Testis (tissue), 3 donors: Measurements from ENCODE around the gene SEC61A1. TPM values are rescaled to one million over a fixed set of nuclear protein-coding genes. Genes with fewer than 3 reads are reported as not detected.
A peak's percentile ranks its signal among the peaks of the same experiment; 100 is the strongest.

Source experiments
- DNase-seq: peaks from one replicate; pipeline ENCODE4 v3.0.0-alpha.2; 2019
- H3K27ac ChIP-seq, 2 donors: fragments of 200-600 bp; sonication (generic); one replicate each; pipeline ENCODE4 v1.5.1; 2019
- H3K27me3 ChIP-seq: fragments of 200-600 bp; sonication (generic); one replicate; pipeline ENCODE4 v1.5.1; 2019
- H3K36me3 ChIP-seq: fragments of 200-600 bp; sonication (generic); one replicate; pipeline ENCODE4 v1.5.1; 2017; ENCODE audit warnings: low read depth; ENCODE audit errors: missing control alignments
- H3K4me1 ChIP-seq: fragments of 200-600 bp; sonication (generic); one replicate; pipeline ENCODE4 v1.5.1; 2019
- H3K4me3 ChIP-seq, 2 donors: fragments of 200-600 bp; sonication (generic); one replicate each; pipeline ENCODE4 v1.5.1; 2017 to 2019
- H3K9me3 ChIP-seq: fragments of 200-600 bp; sonication (generic); one replicate; pipeline ENCODE4 v1.5.1; 2017
- CTCF ChIP-seq, 3 experiments: fragments of 450-650 bp in 2 of 3; fragments of 200-600 bp in 1 of 3; sonication (generic) in 1 of 3; IDR thresholded peaks; one replicate each; pipeline ENCODE4 v1.5.1; 2016 to 2019; ENCODE audit warnings: antibody characterized with exemption in 3 of 3, mild to moderate bottlenecking in 2 of 3, moderate library complexity in 1 of 3
- POLR2A ChIP-seq: fragments of 450-650 bp; IDR thresholded peaks from one replicate; pipeline ENCODE4 v1.6.1; 2017; ENCODE audit warnings: antibody characterized with exemption, mild to moderate bottlenecking, moderate library complexity
- WGBS, 2 donors: methylation state at CpG; one replicate each; pipeline ENCODE4 v1.1.5; 2018; 5-methylcytosine and 5-hydroxymethylcytosine counted together
- intact Hi-C: fragments of 100-400 bp; cut with DNase I; formaldehyde crosslinking; loops from one replicate; pipeline ENCODE4 v1.15.1; 2023; ENCODE audit warnings: low total_unique reads
- polyA plus RNA-seq: library from polyadenylated mRNA; stranded (reverse); fragments of 350-450 nt; fragmentation: Illumina TruSeq; extraction: RNeasy Lipid Tissue Mini Kit (QIAGEN cat#74804); gene quantifications from one replicate; pipeline ENCODE4 v1.2.3, GENCODE V29; 2014; ENCODE audit warnings: low read depth, low replicate concordance; ENCODE audit not compliant: insufficient read depth
- total RNA-seq, 2 donors: library from RNA; depleted of rRNA; stranded (reverse); fragments of >200 nt; gene quantifications; one replicate each; pipeline ENCODE4 v1.2.3, GENCODE V29; 2016

The SEC61A1 gene
- total and polyA plus RNA-seq, 3 donors from 2014 or later = 119 to 137 (median 129) TPM

GRCh38 chr3:128081846-128082245 is 29.6 kb downstream of the SEC61A1 start:
- DNase-seq = no peak
- H3K27me3 ChIP-seq = no peaks in the 10 kb centered on the region
- intact Hi-C loops = no loop called here
- TF ChIP-seq POLR2A (no peak), CTCF (IDR thresholded peaks at IDR 0.05) (no peak)
- 95 to 100% methylated on average over 4 of the region's 4 CpGs for WGBS, 2 donors
- H3K27ac ChIP-seq = no peak overlapping the region
- H3K4me1 ChIP-seq = peaks cover 27% of the 10 kb centered on the region
- H3K9me3 ChIP-seq = no peaks in the 10 kb centered on the region
- H3K4me3 ChIP-seq = no peak overlapping the region
- H3K36me3 ChIP-seq = no peaks in the 10 kb centered on the region

GRCh38 chr3:128082546-128082945 is 30.3 kb downstream of the SEC61A1 start:
- H3K27ac ChIP-seq = peak overlapping the region in 1 of 2 donors; percentile 37

GRCh38 chr3:128083396-128083795 is 31.2 kb downstream of the SEC61A1 start:
- TF ChIP-seq CTCF (IDR thresholded peaks at IDR 0.05) (no peak), POLR2A (no peak)
- no peaks in the 10 kb centered on the region for H3K9me3 ChIP-seq
- H3K4me1 ChIP-seq = peaks cover 27% of the 10 kb centered on the region
- no peak for DNase-seq
- intact Hi-C loops = no loop called here
- no peak overlapping the region for H3K4me3 ChIP-seq
- 48% methylated on average over 5 to 10 of the region's 10 CpGs for WGBS, 2 donors
- peak overlapping the region in 1 of 2 donors; percentile 21 for H3K27ac ChIP-seq
- no peaks in the 10 kb centered on the region for H3K36me3 ChIP-seq
- H3K27me3 ChIP-seq = no peaks in the 10 kb centered on the region

More at GRCh38 chr3:128082546-128082945, 30.3 kb downstream of the SEC61A1 start:
- no peak for DNase-seq
- TF ChIP-seq POLR2A = no peak
- TF ChIP-seq CTCF (IDR thresholded peaks at IDR 0.05) = no peak
- Histone ChIP-seq H3K27me3 (no peaks in the 10 kb centered on the region), H3K36me3 (no peaks in the 10 kb centered on the region), H3K4me1 (peaks cover 27% of the 10 kb centered on the region), H3K4me3 (no peak overlapping the region), H3K9me3 (no peaks in the 10 kb centered on the region)
- intact Hi-C loops = no loop called here
- WGBS, 2 donors = 66 to 68% methylated on average over 6 to 10 of the region's 10 CpGs

GRCh38 chr3:128083980-128084674 is 31.9 kb downstream of the SEC61A1 start:
- Histone ChIP-seq H3K27me3 (no peaks in the 10 kb centered on the region), H3K4me1 (peaks cover 27% of the 10 kb centered on the region), H3K27ac (peak overlapping the region; percentile 21 to 28), H3K36me3 (no peaks in the 10 kb centered on the region), H3K4me3 (no peak overlapping the region), H3K9me3 (no peaks in the 10 kb centered on the region)
- peak; percentile 54 for DNase-seq
- TF ChIP-seq CTCF (IDR thresholded peaks at IDR 0.05) = no peak
- TF ChIP-seq POLR2A = no peak
- intact Hi-C loops = no loop called here
- 33 to 45% methylated on average over 9 of the region's 9 CpGs for WGBS, 2 donors

GRCh38 chr3:128084675-128085021 is 32.4 kb downstream of the SEC61A1 start:
- Histone ChIP-seq H3K27me3 (no peaks in the 10 kb centered on the region), H3K27ac (peak overlapping the region; percentile 21 to 28), H3K4me3 (no peak overlapping the region), H3K4me1 (peaks cover 27% of the 10 kb centered on the region), H3K36me3 (no peaks in the 10 kb centered on the region), H3K9me3 (no peaks in the 10 kb centered on the region)
- 37 to 54% methylated on average over 6 of the region's 6 CpGs for WGBS, 2 donors
- peak; percentile 44 for DNase-seq
- no peak for TF ChIP-seq POLR2A
- TF ChIP-seq CTCF (IDR thresholded peaks at IDR 0.05) = no peak
- intact Hi-C loops = no loop called here
